Activated naive CD8-positive, alpha-beta T cell treated with anti-CD3 and anti-CD28 coated beads, Interleukin-2, amount 50 U/mL, for 24 hours (primary cell): ENCODE data around the gene NBPF1.
"Not testable (repeated sequence)": the region's sequence is repeated elsewhere in the genome, so short reads cannot be mapped to it uniquely, and the experiment has no call there.

Experiments used
- ATAC-seq: fragments of 150-1000 bp; cut with Tn5 transposase; one replicate; pipeline ENCODE4 v1.10.0; 2021
- DNase-seq: peaks from one replicate; pipeline ENCODE4 v3.0.0; 2021
- H3K27ac Mint-ChIP-seq: one replicate; pipeline ENCODE4 v1.8.0; 2021; ENCODE audit warnings: mild to moderate bottlenecking, mixed read lengths
- H3K27me3 Mint-ChIP-seq: one replicate; pipeline ENCODE4 v1.8.0; 2021; ENCODE audit warnings: mixed read lengths
- H3K36me3 Mint-ChIP-seq: one replicate; pipeline ENCODE4 v1.8.0; 2021; ENCODE audit warnings: low read depth, mixed read lengths
- H3K4me1 Mint-ChIP-seq: one replicate; pipeline ENCODE4 v1.8.0; 2021; ENCODE audit warnings: mixed read lengths
- H3K4me3 Mint-ChIP-seq: one replicate; pipeline ENCODE4 v1.8.0; 2021; ENCODE audit warnings: mild to moderate bottlenecking, moderate library complexity, mixed read lengths
- H3K9me3 Mint-ChIP-seq: one replicate; pipeline ENCODE4 v1.8.0; 2021; ENCODE audit warnings: mixed read lengths

NBPF1 gene

GRCh38 chr1:16607853-16608815 lies 5.2 kb downstream of the NBPF1 start:
- DNase-seq, ATAC-seq, H3K9me3 Mint-ChIP-seq, H3K4me3 Mint-ChIP-seq, H3K27ac Mint-ChIP-seq, H3K36me3 Mint-ChIP-seq, H3K27me3 Mint-ChIP-seq, H3K4me1 Mint-ChIP-seq: not testable (repeated sequence)

DNA sequence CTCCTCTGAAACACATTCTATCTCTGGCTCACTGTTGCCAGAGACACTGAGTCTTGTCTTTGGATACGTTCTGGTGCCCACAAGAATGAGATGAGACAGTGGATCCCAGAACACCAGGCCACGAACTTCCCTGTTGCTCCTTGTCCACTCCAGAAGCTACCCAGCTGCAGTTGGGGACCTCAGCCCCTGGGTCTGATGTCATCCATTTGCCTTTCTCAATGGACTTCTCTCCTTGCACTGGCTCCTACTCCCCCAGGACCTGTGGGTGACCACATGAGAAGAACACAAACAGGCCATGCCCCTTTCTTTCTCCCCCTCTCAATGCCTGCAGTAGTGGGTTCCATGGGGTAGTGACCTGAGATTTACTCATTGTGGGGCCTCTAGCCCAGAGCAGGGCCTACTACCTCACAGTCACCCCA lies 5.9 kb downstream of the NBPF1 start:
- Mint-ChIP-seq H3K9me3 (no peaks in the 10 kb centered on the region), H3K4me1 (no peaks in the 10 kb centered on the region), H3K27me3 (no peaks in the 10 kb centered on the region), H3K27ac (no peak overlapping the region), H3K4me3 (no peak overlapping the region), H3K36me3 (no peaks in the 10 kb centered on the region)
- ATAC-seq (no peak), DNase-seq (no peak)

GRCh38 chr1:16606666-16607432 lies 6.5 kb downstream of the NBPF1 start:
- not testable (repeated sequence) for H3K9me3 Mint-ChIP-seq, H3K4me3 Mint-ChIP-seq, H3K4me1 Mint-ChIP-seq, H3K36me3 Mint-ChIP-seq, H3K27ac Mint-ChIP-seq, H3K27me3 Mint-ChIP-seq, DNase-seq, ATAC-seq

DNA sequence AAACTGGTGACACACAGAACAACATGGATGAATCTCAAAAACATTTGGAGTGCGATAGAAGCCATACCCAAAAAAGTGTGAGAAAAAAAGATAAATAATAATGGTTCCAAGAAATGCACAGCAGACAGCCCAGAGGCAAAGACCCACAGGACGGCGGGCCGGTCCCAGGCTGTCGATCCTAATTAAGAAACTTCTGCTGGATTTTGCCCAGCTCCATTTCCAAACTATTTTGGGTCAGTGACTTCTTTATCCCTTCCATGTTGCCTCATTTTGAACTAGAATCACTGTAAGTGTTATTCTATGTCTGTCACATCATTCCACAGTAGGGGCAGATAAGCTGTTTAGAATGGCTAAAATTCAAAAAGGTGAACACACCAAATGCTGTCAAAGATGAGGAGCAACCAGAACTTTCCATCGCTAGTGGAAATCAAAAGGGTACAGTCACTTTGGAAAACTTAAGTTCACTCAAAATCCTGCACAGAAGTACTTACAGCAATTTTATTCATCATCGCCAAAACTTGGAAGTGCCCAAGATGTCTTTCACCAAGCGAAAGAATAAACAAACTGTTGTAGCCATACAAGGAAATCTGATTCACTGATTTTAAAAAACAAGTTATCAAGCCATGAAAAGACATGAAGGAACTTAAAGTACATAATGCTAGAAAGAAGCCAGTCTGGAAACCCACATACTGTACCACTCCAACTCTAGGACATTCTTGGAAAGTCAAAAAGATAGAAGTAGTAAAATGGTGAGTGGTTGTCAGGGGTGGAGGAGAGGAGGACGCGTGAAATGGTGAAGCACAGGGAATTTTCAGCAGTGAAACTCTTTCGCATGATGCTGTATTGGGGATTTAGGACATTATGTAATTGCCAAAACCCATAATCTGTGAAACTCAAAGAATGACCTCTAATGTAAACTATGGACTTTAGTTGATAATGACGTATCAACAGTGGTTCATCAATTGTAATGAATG lies 7.5 kb downstream of the NBPF1 start:
- H3K9me3 Mint-ChIP-seq, result no peaks in the 10 kb centered on the region
- no peak overlapping the region for H3K27ac Mint-ChIP-seq
- no peaks in the 10 kb centered on the region for H3K27me3 Mint-ChIP-seq
- H3K4me1 Mint-ChIP-seq, result no peaks in the 10 kb centered on the region
- H3K4me3 Mint-ChIP-seq, result no peak overlapping the region
- H3K36me3 Mint-ChIP-seq, result no peaks in the 10 kb centered on the region
- no peak for DNase-seq
- ATAC-seq, result no peak

DNA sequence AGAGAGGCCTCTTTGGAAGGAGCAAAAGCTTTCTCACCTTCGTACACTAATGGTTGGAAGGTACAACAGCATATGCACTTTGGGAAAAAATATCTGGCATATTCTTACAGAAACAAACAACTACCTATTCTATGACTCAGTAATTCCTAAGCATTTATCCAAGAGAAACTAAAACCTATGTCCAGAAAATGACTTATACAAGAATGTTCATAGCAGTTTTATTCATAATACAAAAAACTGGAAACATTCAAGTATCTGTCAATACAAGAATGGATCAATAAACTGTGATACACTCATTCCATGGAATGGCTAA lies 8.2 kb downstream of the NBPF1 start:
- no peak overlapping the region for H3K27ac Mint-ChIP-seq
- no peak overlapping the region for H3K4me3 Mint-ChIP-seq
- ATAC-seq (no peak), DNase-seq (no peak)
- no peaks in the 10 kb centered on the region for H3K27me3 Mint-ChIP-seq
- no peaks in the 10 kb centered on the region for H3K36me3 Mint-ChIP-seq
- no peaks in the 10 kb centered on the region for H3K4me1 Mint-ChIP-seq
- no peaks in the 10 kb centered on the region for H3K9me3 Mint-ChIP-seq

GRCh38 chr1:16604514-16605212 lies 8.7 kb downstream of the NBPF1 start:
- H3K4me3 Mint-ChIP-seq, H3K27ac Mint-ChIP-seq, H3K9me3 Mint-ChIP-seq, H3K36me3 Mint-ChIP-seq, H3K27me3 Mint-ChIP-seq, H3K4me1 Mint-ChIP-seq, DNase-seq, ATAC-seq: not testable (repeated sequence)

- H3K36me3 Mint-ChIP-seq, H3K4me1 Mint-ChIP-seq, H3K4me3 Mint-ChIP-seq, H3K9me3 Mint-ChIP-seq, ATAC-seq, H3K27me3 Mint-ChIP-seq, H3K27ac Mint-ChIP-seq, DNase-seq: not testable (repeated sequence)
Observed at GRCh38 chr1:16603623-16604022, 9.7 kb downstream of the NBPF1 start.

- ATAC-seq, result peak; percentile 82
- H3K4me1 Mint-ChIP-seq, H3K36me3 Mint-ChIP-seq, H3K27ac Mint-ChIP-seq, H3K4me3 Mint-ChIP-seq, DNase-seq, H3K9me3 Mint-ChIP-seq, H3K27me3 Mint-ChIP-seq: not testable (repeated sequence)
Observed at GRCh38 chr1:16602336-16603011, 10.9 kb downstream of the NBPF1 start.

- H3K27ac Mint-ChIP-seq, ATAC-seq, DNase-seq, H3K4me1 Mint-ChIP-seq, H3K36me3 Mint-ChIP-seq, H3K4me3 Mint-ChIP-seq, H3K27me3 Mint-ChIP-seq, H3K9me3 Mint-ChIP-seq: not testable (repeated sequence)
Observed at GRCh38 chr1:16600855-16601786, 12.2 kb downstream of the NBPF1 start.

GRCh38 chr1:16599326-16599725 lies 14.0 kb downstream of the NBPF1 start:
- not testable (repeated sequence) for H3K36me3 Mint-ChIP-seq, ATAC-seq, H3K4me1 Mint-ChIP-seq, H3K27me3 Mint-ChIP-seq, H3K9me3 Mint-ChIP-seq, H3K4me3 Mint-ChIP-seq, H3K27ac Mint-ChIP-seq, DNase-seq

DNA sequence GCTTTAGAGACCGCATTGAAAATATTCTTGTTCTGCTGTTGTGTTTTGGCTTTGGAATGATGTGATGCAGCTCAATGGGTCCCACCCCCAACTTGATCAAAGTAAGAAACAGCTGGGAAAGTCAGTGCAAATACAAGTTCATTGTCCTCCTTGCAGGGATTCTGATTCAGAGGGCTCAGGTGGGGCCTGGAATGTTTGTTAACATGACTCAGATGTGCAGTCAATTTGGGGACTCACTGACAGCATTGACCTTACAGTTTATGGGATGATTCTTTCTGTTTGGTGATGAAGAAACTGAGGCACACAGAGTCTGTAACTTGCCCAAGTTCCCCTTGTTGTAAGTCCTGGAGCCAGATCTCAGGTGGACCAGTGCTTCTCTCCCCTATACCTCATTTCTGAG lies 18.1 kb downstream of the NBPF1 start:
- not testable (repeated sequence) for H3K36me3 Mint-ChIP-seq, ATAC-seq, H3K27ac Mint-ChIP-seq, H3K4me1 Mint-ChIP-seq, H3K9me3 Mint-ChIP-seq, H3K4me3 Mint-ChIP-seq, DNase-seq, H3K27me3 Mint-ChIP-seq

DNA sequence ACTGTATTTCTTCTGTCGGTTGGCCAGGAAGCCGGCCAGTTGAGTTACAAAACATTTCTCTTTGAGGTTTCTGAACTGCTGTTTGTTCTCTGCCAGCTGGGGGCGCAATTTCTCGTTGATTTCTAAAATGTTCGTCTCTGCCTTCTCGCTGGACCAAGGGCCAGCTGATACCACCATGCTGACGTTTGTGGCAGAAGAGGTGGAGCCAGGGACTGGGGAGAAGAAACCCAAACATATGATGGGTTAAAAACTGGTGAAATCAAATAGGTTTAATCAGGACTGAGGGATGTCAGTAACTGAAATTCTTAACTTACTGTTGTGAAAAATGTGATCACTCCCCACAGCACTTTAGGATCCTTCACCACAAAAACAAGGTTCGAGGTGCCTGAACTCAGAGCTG lies 21.5 kb downstream of the NBPF1 start:
- ATAC-seq, H3K4me3 Mint-ChIP-seq, H3K36me3 Mint-ChIP-seq, DNase-seq, H3K9me3 Mint-ChIP-seq, H3K27me3 Mint-ChIP-seq, H3K4me1 Mint-ChIP-seq, H3K27ac Mint-ChIP-seq: not testable (repeated sequence)

DNA sequence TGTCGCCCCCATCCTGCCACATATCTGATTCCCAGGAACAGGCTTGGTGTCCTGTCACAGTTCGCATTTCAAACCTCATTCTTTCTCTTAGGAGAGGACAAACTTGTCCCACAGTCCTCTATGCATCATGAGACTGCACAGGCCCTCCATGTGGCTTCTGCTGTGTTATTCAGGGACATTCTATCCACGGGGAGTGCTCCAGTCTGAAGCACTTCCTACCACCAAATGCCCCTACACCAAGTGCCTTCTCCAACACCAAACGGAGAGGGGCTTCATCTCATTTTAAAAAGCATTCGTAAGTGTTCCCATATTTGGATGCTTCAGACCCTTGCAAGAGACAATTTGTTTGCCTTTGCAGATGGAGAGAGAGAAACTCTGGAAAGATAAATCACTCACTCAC lies 25.3 kb downstream of the NBPF1 start:
- H3K4me1 Mint-ChIP-seq, H3K27me3 Mint-ChIP-seq, H3K9me3 Mint-ChIP-seq, H3K36me3 Mint-ChIP-seq, H3K27ac Mint-ChIP-seq, ATAC-seq, H3K4me3 Mint-ChIP-seq, DNase-seq: not testable (repeated sequence)
